Mesendoderm (in vitro differentiated cells): Measurements from ENCODE around the gene STEAP3.

Experiments used
- DNase-seq: peaks from one replicate; pipeline ENCODE4 v3.0.0; 2013
- H2AK5ac ChIP-seq: 2 replicates; pipeline ENCODE4 v1.6.1; 2013; ENCODE audit warnings: low read length, inconsistent platforms
- H2BK120ac ChIP-seq: 2 replicates; pipeline ENCODE4 v1.6.1; 2013; ENCODE audit warnings: low read depth, mild to moderate bottlenecking, low read length, moderate library complexity, mixed read lengths
- H2BK15ac ChIP-seq: replicated peaks from 2 replicates; pipeline ENCODE4 v1.6.1; 2013; ENCODE audit warnings: low read depth, mild to moderate bottlenecking, moderate library complexity
- H2BK5ac ChIP-seq: 2 replicates; pipeline ENCODE4 v1.6.1; 2013; ENCODE audit warnings: low read length, inconsistent platforms
- H3K18ac ChIP-seq: 2 replicates; pipeline ENCODE4 v1.6.1; 2013; ENCODE audit warnings: mild to moderate bottlenecking, low read length, mixed read lengths
- H3K23ac ChIP-seq: one replicate; pipeline ENCODE4 v1.6.1; 2013; ENCODE audit warnings: low read length
- H3K27ac ChIP-seq: 2 replicates; pipeline ENCODE4 v1.5.1; 2013; ENCODE audit warnings: low read depth, mild to moderate bottlenecking, inconsistent platforms, low read length, moderate library complexity
- H3K27me3 ChIP-seq: 2 replicates; pipeline ENCODE4 v1.6.1; 2013; ENCODE audit warnings: low read length, control low read depth, mild to moderate bottlenecking, inconsistent platforms; ENCODE audit not compliant: insufficient read depth, poor library complexity
- H3K36me3 ChIP-seq: 2 replicates; pipeline ENCODE4 v1.6.1; 2013; ENCODE audit warnings: low read length, inconsistent platforms; ENCODE audit not compliant: control insufficient read depth, insufficient read depth
- H3K4ac ChIP-seq: one replicate; pipeline ENCODE4 v1.6.1; 2013; ENCODE audit warnings: low read depth, mild to moderate bottlenecking, low read length, moderate library complexity
- H3K4me1 ChIP-seq: 2 replicates; pipeline ENCODE4 v1.6.1; 2013; ENCODE audit warnings: low read depth, low read length, inconsistent platforms; ENCODE audit not compliant: control insufficient read depth
- H3K4me2 ChIP-seq: 2 replicates; pipeline ENCODE4 v1.6.1; 2013; ENCODE audit warnings: low read length
- H3K4me3 ChIP-seq: 2 replicates; pipeline ENCODE4 v1.5.1; 2013; ENCODE audit warnings: mild to moderate bottlenecking, low read length
- H3K56ac ChIP-seq: one replicate; pipeline ENCODE4 v1.6.1; 2013; ENCODE audit warnings: low read length
- H3K79me1 ChIP-seq: 2 replicates; pipeline ENCODE4 v1.6.1; 2013; ENCODE audit warnings: low read length, inconsistent platforms
- H3K79me2 ChIP-seq: 2 replicates; pipeline ENCODE4 v1.6.1; 2013; ENCODE audit warnings: mild to moderate bottlenecking, low read length; ENCODE audit not compliant: control insufficient read depth, insufficient read depth
- H3K9ac ChIP-seq: 2 replicates; pipeline ENCODE4 v1.6.1; 2013; ENCODE audit warnings: low read length, inconsistent platforms
- H4K5ac ChIP-seq: one replicate; pipeline ENCODE4 v1.6.1; 2013; ENCODE audit warnings: low read length
- H4K8ac ChIP-seq: one replicate; pipeline ENCODE4 v1.6.1; 2013; ENCODE audit warnings: low read depth, mild to moderate bottlenecking, control low read depth, low read length, moderate library complexity
- WGBS: extraction: QIAGEN DNeasy Blood & Tissue Kit; methylation state at CpG from one replicate; pipeline ENCODE4 v1.1.7; 2013; ENCODE audit warnings: low lambda C conversion rate, missing lambda C conversion rate; ENCODE audit not compliant: insufficient coverage; ENCODE audit errors: extremely low coverage; 5-methylcytosine and 5-hydroxymethylcytosine counted together

The STEAP3 gene

GRCh38 chr2:119201815-119202214 lies 21.8 kb upstream of the STEAP3 start:
- Histone ChIP-seq H3K4ac (no peak overlapping the region), H3K23ac (no peak overlapping the region), H3K79me2 (no peaks in the 10 kb centered on the region), H3K18ac (no peak overlapping the region), H2BK120ac (no peak overlapping the region), H3K56ac (no peak overlapping the region), H2AK5ac (no peak overlapping the region), H3K4me2 (no peak overlapping the region), H2BK5ac (no peak overlapping the region), H4K5ac (no peak overlapping the region), H3K79me1 (no peaks in the 10 kb centered on the region), H3K27me3 (no peaks in the 10 kb centered on the region), H2BK15ac (no peak overlapping the region), H4K8ac (no peak overlapping the region), H3K9ac (no peak overlapping the region), H3K36me3 (no peaks in the 10 kb centered on the region), H3K4me3 (no peak overlapping the region), H3K27ac (no peak overlapping the region), H3K4me1 (no peaks in the 10 kb centered on the region)
- no peak for DNase-seq
- no CpG with 5 or more reads among the region's 5 CpGs for WGBS

- Histone ChIP-seq H3K4me3 (no peak overlapping the region), H3K4me2 (no peak overlapping the region), H2AK5ac (no peak overlapping the region), H2BK120ac (no peak overlapping the region), H2BK15ac (no peak overlapping the region), H3K27ac (no peak overlapping the region), H3K4ac (no peak overlapping the region), H3K18ac (no peak overlapping the region), H3K4me1 (no peaks in the 10 kb centered on the region), H3K56ac (no peak overlapping the region), H3K36me3 (no peaks in the 10 kb centered on the region), H3K79me2 (no peaks in the 10 kb centered on the region), H3K79me1 (no peaks in the 10 kb centered on the region), H3K23ac (no peak overlapping the region), H3K27me3 (no peaks in the 10 kb centered on the region), H3K9ac (no peak overlapping the region), H4K8ac (no peak overlapping the region), H4K5ac (no peak overlapping the region), H2BK5ac (no peak overlapping the region)
- DNase-seq: no peak
- WGBS: no CpG with 5 or more reads among the region's 1 CpG
These were observed 20.9 kb upstream of the STEAP3 start for GRCh38 chr2:119202610-119203310.

- H3K4me1 ChIP-seq: no peaks in the 10 kb centered on the region
- H3K79me2 ChIP-seq: no peaks in the 10 kb centered on the region
- no peak overlapping the region for H3K4ac ChIP-seq
- no peak overlapping the region for H3K18ac ChIP-seq
- no CpG with 5 or more reads among the region's 6 CpGs for WGBS
- no peak overlapping the region for H3K9ac ChIP-seq
- no peaks in the 10 kb centered on the region for H3K27me3 ChIP-seq
- DNase-seq: no peak
- H3K27ac ChIP-seq: no peak overlapping the region
- no peak overlapping the region for H3K4me2 ChIP-seq
- H3K56ac ChIP-seq: no peak overlapping the region
- H3K23ac ChIP-seq: no peak overlapping the region
- no peak overlapping the region for H4K8ac ChIP-seq
- H2BK15ac ChIP-seq: no peak overlapping the region
- no peaks in the 10 kb centered on the region for H3K79me1 ChIP-seq
- H3K4me3 ChIP-seq: no peak overlapping the region
- H2BK120ac ChIP-seq: no peak overlapping the region
- no peak overlapping the region for H2AK5ac ChIP-seq
- H2BK5ac ChIP-seq: no peak overlapping the region
- H3K36me3 ChIP-seq: no peaks in the 10 kb centered on the region
- H4K5ac ChIP-seq: no peak overlapping the region
These were observed 19.1 kb upstream of the STEAP3 start for GRCh38 chr2:119204525-119204924.

- Histone ChIP-seq H3K4me1 (no peaks in the 10 kb centered on the region), H3K4me2 (no peak overlapping the region), H2BK5ac (no peak overlapping the region), H3K56ac (no peak overlapping the region), H3K4ac (no peak overlapping the region), H3K79me1 (no peaks in the 10 kb centered on the region), H3K9ac (no peak overlapping the region), H3K79me2 (no peaks in the 10 kb centered on the region), H2BK120ac (no peak overlapping the region), H4K8ac (no peak overlapping the region), H2AK5ac (no peak overlapping the region), H3K18ac (no peak overlapping the region), H3K27ac (no peak overlapping the region), H4K5ac (peak overlapping the region; percentile 56), H3K27me3 (no peaks in the 10 kb centered on the region), H2BK15ac (no peak overlapping the region), H3K23ac (no peak overlapping the region), H3K4me3 (no peak overlapping the region), H3K36me3 (no peaks in the 10 kb centered on the region)
- no peak for DNase-seq
- no CpG with 5 or more reads among the region's 13 CpGs for WGBS
These were observed 18.5 kb upstream of the STEAP3 start for GRCh38 chr2:119205001-119205706.

- H3K4ac ChIP-seq: no peak overlapping the region
- no peak overlapping the region for H2BK5ac ChIP-seq
- H3K79me2 ChIP-seq: no peaks in the 10 kb centered on the region
- H4K5ac ChIP-seq: no peak overlapping the region
- H3K4me3 ChIP-seq: no peak overlapping the region
- H2BK15ac ChIP-seq: no peak overlapping the region
- no peak for DNase-seq
- H2AK5ac ChIP-seq: no peak overlapping the region
- H3K27ac ChIP-seq: no peak overlapping the region
- no peak overlapping the region for H3K18ac ChIP-seq
- H3K56ac ChIP-seq: no peak overlapping the region
- H4K8ac ChIP-seq: no peak overlapping the region
- H3K27me3 ChIP-seq: no peaks in the 10 kb centered on the region
- no peak overlapping the region for H3K23ac ChIP-seq
- H3K9ac ChIP-seq: no peak overlapping the region
- WGBS: no CpG with 5 or more reads among the region's 2 CpGs
- H3K79me1 ChIP-seq: no peaks in the 10 kb centered on the region
- no peak overlapping the region for H3K4me2 ChIP-seq
- H2BK120ac ChIP-seq: no peak overlapping the region
- H3K36me3 ChIP-seq: no peaks in the 10 kb centered on the region
- H3K4me1 ChIP-seq: no peaks in the 10 kb centered on the region
These were observed 17.4 kb upstream of the STEAP3 start for GRCh38 chr2:119206201-119206600.
